ENCODE measurements around the gene ZNF324. TPM values are rescaled to one million over a fixed set of nuclear protein-coding genes. Genes with fewer than 3 reads are reported as not detected.
"Not testable (repeated sequence)": the region's sequence is repeated elsewhere in the genome, so short reads cannot be mapped to it uniquely, and the experiment has no call there.

ZNF324 gene
- total RNA-seq, 1 donor from 2014 or later, result 10.5 TPM

GRCh38 chr19:58480481-58480830 is 13.6 kb downstream of the ZNF324 start:
- H3K27me3 Mint-ChIP-seq (ENCODE audit: unreplicated experiment), result peaks cover 6% of the 10 kb centered on the region
- TF ChIP-seq CTCF (IDR thresholded peaks at IDR 0.05; ENCODE audit: unreplicated experiment), result no peak
- no peak overlapping the region for H3K4me3 Mint-ChIP-seq (ENCODE audit: unreplicated experiment)
- H3K36me3 Mint-ChIP-seq (ENCODE audit: low read depth, unreplicated experiment), result peaks cover 8% of the 10 kb centered on the region
- peaks cover 4% of the 10 kb centered on the region for H3K4me1 Mint-ChIP-seq (ENCODE audit: unreplicated experiment)
- H3K27ac Mint-ChIP-seq (ENCODE audit: unreplicated experiment), result no peak overlapping the region
- DNase-seq (ENCODE audit: low spot score), result no peak
- H3K9me3 Mint-ChIP-seq (ENCODE audit: unreplicated experiment), result no peaks in the 10 kb centered on the region

DNA sequence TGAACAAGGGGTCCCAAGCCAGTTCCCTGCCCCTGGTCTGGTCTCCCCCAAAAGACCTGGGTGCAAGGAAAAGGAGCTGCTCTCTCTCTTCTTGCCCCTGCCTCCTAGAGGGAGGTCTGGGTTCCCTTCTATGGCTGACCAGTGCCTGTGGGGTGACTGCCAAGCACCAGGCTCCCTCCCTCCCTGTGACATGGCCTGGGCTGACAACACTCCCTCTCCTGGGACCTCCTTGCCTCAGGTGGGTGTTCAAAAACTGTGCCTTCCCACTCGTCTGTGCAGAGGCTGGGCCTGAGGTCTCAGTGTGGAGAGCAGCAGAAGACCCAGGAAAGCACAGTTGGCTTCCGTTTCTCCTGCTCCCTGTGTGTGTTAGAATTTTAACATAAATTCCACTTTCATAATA is 14.0 kb downstream of the ZNF324 start:
- Mint-ChIP-seq H3K27me3 (ENCODE audit: unreplicated experiment) (peaks cover 5% of the 10 kb centered on the region), H3K36me3 (ENCODE audit: low read depth, unreplicated experiment) (peaks cover 8% of the 10 kb centered on the region), H3K9me3 (ENCODE audit: unreplicated experiment) (no peaks in the 10 kb centered on the region), H3K4me1 (ENCODE audit: unreplicated experiment) (peaks cover 4% of the 10 kb centered on the region), H3K4me3 (ENCODE audit: unreplicated experiment) (peak overlapping the region; percentile 25), H3K27ac (ENCODE audit: unreplicated experiment) (no peak overlapping the region)
- TF ChIP-seq CTCF (IDR thresholded peaks at IDR 0.05; ENCODE audit: unreplicated experiment), result no peak
- no peak for DNase-seq (ENCODE audit: low spot score)

- Mint-ChIP-seq H3K36me3 (ENCODE audit: low read depth, unreplicated experiment) (peaks cover 5% of the 10 kb centered on the region), H3K27me3 (ENCODE audit: unreplicated experiment) (peaks cover 3% of the 10 kb centered on the region)
Observed at GRCh38 chr19:58482372-58482771, 15.5 kb downstream of the ZNF324 start.

GRCh38 chr19:58483776-58484175 is 16.9 kb downstream of the ZNF324 start:
- Mint-ChIP-seq H3K27me3 (ENCODE audit: unreplicated experiment) (peaks cover 3% of the 10 kb centered on the region), H3K4me1 (ENCODE audit: unreplicated experiment) (no peaks in the 10 kb centered on the region), H3K36me3 (ENCODE audit: low read depth, unreplicated experiment) (peaks cover 5% of the 10 kb centered on the region), H3K27ac (ENCODE audit: unreplicated experiment) (no peak overlapping the region), H3K9me3 (ENCODE audit: unreplicated experiment) (no peaks in the 10 kb centered on the region), H3K4me3 (ENCODE audit: unreplicated experiment) (no peak overlapping the region)
- no peak for DNase-seq (ENCODE audit: low spot score)
- TF ChIP-seq CTCF (IDR thresholded peaks at IDR 0.05; ENCODE audit: unreplicated experiment), result no peak

More at GRCh38 chr19:58482372-58482771, 15.5 kb downstream of the ZNF324 start:
- no peak overlapping the region for H3K4me3 Mint-ChIP-seq (ENCODE audit: unreplicated experiment)
- no peak for TF ChIP-seq CTCF (IDR thresholded peaks at IDR 0.05; ENCODE audit: unreplicated experiment)
- H3K4me1 Mint-ChIP-seq (ENCODE audit: unreplicated experiment), result no peaks in the 10 kb centered on the region
- no peaks in the 10 kb centered on the region for H3K9me3 Mint-ChIP-seq (ENCODE audit: unreplicated experiment)
- no peak for DNase-seq (ENCODE audit: low spot score)
- H3K27ac Mint-ChIP-seq (ENCODE audit: unreplicated experiment), result no peak overlapping the region

DNA sequence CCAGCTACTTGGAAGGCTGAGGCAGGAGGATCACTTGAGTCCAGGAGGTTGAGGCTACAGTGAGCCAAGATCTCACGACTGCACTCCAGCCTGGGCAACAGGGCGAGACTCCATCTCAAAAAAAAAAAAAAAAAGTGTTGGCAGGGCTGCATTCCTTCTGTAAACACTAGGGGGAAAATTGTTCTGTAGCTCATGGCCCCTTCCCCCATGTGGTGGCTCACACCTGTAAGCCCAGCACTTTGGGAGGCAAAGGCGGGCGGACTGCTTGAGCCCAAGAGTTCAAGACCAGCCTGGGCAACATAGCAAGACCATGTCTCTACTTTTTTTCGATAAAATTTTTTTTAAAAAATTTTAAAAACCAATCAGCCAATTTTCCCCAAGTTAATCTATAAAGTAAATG is 17.5 kb downstream of the ZNF324 start:
- not testable (repeated sequence) for H3K27ac Mint-ChIP-seq (ENCODE audit: unreplicated experiment); H3K4me3 Mint-ChIP-seq (ENCODE audit: unreplicated experiment); H3K9me3 Mint-ChIP-seq (ENCODE audit: unreplicated experiment); H3K36me3 Mint-ChIP-seq (ENCODE audit: low read depth, unreplicated experiment); H3K4me1 Mint-ChIP-seq (ENCODE audit: unreplicated experiment); H3K27me3 Mint-ChIP-seq (ENCODE audit: unreplicated experiment); DNase-seq (ENCODE audit: low spot score)

GRCh38 chr19:58491393-58491792 is 24.5 kb downstream of the ZNF324 start:
- no peak overlapping the region for H3K4me3 Mint-ChIP-seq (ENCODE audit: unreplicated experiment)
- no peaks in the 10 kb centered on the region for H3K36me3 Mint-ChIP-seq (ENCODE audit: low read depth, unreplicated experiment)
- H3K4me1 Mint-ChIP-seq (ENCODE audit: unreplicated experiment), result no peaks in the 10 kb centered on the region
- H3K27me3 Mint-ChIP-seq (ENCODE audit: unreplicated experiment), result peaks cover 3% of the 10 kb centered on the region
- H3K9me3 Mint-ChIP-seq (ENCODE audit: unreplicated experiment), result no peaks in the 10 kb centered on the region
- TF ChIP-seq CTCF (IDR thresholded peaks at IDR 0.05; ENCODE audit: unreplicated experiment), result no peak
- no peak overlapping the region for H3K27ac Mint-ChIP-seq (ENCODE audit: unreplicated experiment)
- no peak for DNase-seq (ENCODE audit: low spot score)
